GM18499 (cell line): ENCODE results near the gene GOLGA6L2.
"Not testable (repeated sequence)": the region's sequence is repeated elsewhere in the genome, so short reads cannot be mapped to it uniquely, and the experiment has no call there.

Experiments
- ATAC-seq: cut with Tn5 transposase; IDR thresholded peaks from one replicate; pipeline ENCODE4 v1.9.1; 2021; ENCODE audit warnings: moderate number of reproducible peaks; ENCODE audit not compliant: insufficient read depth, unreplicated experiment

Gene GOLGA6L2

DNA sequence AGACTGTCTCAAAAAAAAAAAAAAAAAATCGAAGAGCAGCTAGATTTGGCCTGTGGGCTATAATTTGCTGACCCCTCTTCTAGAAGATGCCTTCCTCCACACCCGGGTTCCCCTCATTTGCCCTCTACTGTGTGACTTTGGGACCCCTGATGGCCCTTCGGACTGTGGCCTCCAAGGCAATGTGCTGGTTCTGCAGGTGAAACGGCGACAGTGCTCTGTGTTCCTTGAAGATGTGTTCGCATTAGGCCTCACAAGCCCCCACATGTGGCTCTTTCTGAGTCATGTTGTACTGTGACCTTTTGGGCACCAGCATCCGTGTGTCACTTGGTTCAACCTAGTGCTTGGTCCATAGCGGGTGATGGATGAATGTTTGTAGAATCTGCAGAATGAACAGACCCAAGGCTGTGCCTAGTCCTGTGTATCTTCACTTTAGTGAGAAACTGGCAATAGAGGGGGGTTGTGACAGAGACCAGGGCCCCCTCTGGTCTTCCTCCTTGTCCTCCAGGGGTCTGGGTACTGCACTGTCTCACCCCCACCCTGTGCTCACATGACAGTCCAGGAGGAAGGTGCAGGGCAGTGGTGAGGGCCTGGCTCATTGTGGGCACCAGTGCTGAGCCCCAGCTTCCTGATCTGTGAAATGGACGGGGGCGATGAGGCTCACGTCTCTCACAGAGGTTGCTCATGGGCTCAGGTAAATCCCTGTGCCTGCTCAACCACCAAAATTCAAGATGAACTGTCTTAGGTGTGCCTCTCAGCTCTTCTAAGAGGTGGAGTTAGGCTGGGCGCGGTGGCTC is 22.7 kb downstream of the GOLGA6L2 start:
- no peak for ATAC-seq

GRCh38 chr15:23422946-23423708 is 23.9 kb downstream of the GOLGA6L2 start:
- no peak for ATAC-seq

GRCh38 chr15:23422099-23422945 is 24.7 kb downstream of the GOLGA6L2 start:
- ATAC-seq = no peak

DNA sequence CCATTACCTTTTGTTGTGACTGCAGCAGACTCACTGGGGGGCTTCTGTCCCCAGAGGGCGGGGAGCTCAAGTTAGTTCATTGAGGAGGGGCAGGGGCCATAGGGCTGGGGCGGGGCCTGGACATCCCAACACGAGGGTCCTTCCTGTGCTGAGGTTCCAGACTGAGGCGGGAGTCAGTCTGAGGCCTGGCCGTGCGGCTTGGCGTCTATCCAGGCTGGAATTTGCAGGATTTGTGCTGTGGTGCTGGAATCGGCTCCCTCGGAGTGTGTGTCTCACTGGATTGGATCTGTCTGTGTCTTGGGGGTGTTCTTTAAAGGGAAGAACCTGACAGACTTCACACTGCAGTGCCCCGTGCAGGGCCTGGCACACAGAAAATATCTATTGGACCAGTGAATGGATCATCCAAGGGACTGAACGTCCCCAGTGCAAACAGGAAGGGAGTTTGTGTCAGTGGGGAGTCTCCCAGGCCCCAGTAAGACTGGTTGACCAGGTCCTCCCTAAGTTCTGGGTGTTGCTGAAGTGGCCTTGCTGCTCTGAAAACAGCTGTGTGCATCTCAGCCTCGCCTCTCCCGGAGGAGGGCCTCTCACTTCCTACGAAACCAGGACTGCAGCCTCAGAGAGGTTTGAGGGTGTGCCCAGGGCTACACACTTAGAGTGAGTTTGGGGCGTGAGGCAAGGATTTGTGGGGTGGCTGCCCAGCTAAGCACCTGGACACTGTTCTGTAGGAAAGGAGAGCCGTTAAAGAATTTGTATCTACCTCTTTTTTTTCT is 26.1 kb downstream of the GOLGA6L2 start:
- ATAC-seq = no peak

DNA sequence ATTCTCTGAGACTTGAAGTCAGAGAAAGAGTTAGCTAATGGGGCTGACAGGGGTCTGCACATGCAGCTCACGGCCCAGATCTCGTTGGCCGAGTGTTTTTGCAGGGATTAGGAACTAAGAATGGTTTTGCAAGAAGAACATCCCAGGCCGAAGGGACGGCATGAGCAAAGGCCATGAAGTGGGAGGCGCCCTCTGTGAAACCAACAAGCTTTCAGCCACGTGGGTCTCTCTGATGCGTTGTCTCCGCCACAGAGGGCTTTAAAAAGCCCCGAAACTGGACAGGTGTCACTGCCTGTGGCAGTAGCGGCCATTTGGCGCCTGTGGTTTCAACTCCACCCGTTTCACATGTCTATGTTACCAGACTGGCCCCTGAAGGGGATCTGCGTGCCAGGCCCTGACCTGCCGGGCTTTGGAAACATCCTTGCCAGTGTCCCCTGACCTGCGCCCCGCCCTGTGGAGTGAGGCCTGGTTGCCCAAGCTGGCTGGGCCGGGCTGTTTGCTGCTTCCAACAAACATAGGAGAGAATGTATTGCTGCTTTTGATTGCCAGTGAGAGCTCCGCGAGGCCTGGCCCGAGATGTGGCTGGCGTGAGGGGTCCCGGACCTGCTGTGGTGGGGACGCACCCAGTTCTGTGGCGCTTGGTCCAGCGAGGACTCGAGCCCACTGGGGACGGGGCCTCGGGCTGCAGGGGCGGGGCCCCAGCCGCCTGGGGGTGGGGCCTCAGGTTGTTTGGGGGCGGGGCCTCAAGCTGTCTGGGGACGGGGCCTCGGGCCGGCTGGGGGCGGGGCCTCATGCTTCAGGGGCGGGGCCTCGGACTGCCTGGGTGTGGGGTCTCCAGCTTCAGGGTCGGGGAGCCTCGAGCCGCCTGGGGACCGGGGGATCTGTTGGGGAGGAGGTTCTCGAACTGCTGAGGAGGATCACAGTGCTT is 30.4 kb downstream of the GOLGA6L2 start:
- no peak for ATAC-seq

DNA sequence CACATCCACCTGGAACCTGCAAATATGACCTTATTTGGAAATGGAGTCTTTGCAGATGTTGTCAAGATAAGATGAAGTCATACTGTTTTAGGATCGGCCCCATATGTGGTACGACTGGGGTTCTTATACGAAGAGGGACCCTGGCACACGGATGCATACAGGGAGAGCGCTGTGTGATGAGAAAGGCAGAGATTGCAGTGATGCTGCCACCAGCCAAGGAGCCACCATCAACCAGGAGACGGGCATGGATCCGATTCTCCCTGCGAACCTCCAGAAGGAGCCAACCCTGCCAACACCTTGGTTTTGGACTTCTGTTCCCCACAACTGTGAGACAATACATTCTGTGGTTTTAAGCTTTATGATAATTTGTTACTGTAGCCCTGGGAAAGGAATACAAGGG is 31.2 kb downstream of the GOLGA6L2 start:
- ATAC-seq = not testable (repeated sequence)

GRCh38 chr15:23415321-23415865 is 31.6 kb downstream of the GOLGA6L2 start:
- ATAC-seq = no peak

GRCh38 chr15:23412881-23413600 is 34.0 kb downstream of the GOLGA6L2 start:
- not testable (repeated sequence) for ATAC-seq

- ATAC-seq = no peak
These were observed 35.2 kb downstream of the GOLGA6L2 start for GRCh38 chr15:23411841-23412240.

DNA sequence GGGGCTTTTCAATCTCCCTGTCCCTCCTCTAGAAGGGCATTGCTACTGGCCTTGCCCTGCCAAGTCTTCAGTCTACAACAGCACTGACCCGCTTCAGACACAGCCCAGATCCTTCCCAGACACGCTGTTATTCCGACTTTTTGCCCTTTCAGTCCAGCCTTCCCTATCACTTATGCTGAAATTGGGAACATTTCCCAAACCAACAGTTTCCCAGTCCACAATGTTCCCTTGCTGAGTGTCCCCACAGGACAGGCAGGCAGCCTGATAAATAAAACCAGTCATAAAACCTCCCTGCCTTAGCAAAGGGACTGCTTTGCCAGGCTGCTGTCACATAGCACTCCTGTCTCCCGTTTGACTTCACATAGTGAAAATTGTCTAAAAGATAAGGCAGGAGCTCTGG is 43.5 kb downstream of the GOLGA6L2 start:
- no peak for ATAC-seq

GRCh38 chr15:23402544-23402943 is 44.5 kb downstream of the GOLGA6L2 start:
- ATAC-seq = no peak

DNA sequence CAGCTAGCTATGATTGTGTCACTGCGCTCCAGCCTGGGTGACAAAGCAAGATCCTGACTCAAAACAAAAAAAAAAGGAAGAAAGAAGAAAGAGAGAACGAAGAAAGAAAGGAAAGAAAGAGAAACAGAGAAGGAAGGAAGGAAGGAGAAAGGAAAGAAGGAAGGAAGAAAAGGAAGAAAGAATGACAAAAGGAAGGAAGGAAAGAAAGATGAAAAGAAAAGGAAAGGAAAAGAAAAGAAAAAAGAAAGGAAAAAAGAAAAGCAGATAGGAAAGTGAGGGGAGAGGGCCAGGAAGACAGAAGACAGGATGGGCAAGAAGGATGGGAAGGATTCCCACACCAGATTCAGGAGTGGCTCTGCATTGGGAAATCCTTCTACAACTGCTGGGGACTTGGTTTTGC is 44.9 kb downstream of the GOLGA6L2 start:
- no peak for ATAC-seq

DNA sequence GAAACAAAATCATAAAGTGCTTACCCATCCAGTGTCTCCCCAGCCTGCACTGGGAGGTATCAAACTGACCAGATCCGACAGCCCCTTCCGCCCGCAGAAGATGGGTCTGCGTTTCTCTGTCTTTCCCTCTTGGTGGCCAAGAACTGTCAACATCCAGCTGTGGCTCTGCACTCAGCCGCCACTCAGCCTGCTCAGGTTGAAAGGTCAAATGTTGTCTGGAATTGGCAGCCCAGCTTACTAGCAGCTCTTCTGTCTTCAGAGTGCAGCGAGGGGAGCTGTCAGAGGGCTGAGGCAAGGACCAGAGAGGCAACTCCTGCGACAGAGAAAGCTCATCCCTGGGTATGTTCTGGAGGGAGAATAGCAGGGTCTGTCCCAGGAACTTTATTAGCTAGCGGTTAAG is 45.4 kb downstream of the GOLGA6L2 start:
- no peak for ATAC-seq

DNA sequence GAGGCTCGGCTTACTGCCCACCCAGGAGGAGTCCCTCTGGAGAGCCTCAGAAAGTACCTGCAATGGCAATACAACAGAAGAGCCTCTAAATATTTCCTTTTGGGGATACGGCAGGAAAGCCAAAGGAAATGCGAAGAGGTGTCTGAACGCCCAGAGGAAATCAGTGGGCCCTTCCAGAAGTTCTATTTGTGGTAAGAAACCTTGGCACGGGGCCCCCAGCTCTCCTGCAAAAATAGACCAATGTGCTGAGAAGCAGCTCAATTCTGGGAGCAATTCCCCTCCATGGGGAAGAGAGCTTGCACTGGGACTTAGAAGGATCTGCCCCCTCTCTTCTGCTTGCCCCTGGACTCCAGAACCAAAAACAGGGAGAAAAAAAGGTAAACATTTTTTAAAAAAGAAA is 47.8 kb downstream of the GOLGA6L2 start:
- not testable (repeated sequence) for ATAC-seq

DNA sequence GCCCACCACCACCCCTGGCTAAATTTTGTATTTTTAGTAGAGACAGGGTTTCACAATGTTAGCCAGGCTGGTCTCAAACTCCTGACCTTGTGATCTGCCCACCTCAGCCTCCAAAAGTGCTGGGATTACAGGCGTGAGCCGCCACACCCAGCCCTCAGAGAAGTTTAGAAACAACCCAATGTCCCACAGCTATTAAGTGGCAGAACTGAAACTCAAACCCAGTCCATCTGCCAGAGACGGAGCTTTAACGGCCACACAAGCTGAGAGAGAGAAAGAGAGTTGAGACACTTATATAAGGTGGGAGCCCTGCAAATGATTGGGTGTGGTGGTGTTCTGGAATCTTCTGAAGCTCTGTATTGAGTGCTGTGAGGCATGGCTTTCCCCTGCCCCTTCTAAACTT is 48.7 kb downstream of the GOLGA6L2 start:
- ATAC-seq = not testable (repeated sequence)

GRCh38 chr15:23397779-23398178 is 49.3 kb downstream of the GOLGA6L2 start:
- ATAC-seq = no peak

- no peak for ATAC-seq
These were observed 51.2 kb downstream of the GOLGA6L2 start for GRCh38 chr15:23395832-23396231.
